OCI-LY3 (cell line): ENCODE results near the gene KCNS1.
A peak's percentile ranks its signal among the peaks of the same experiment; 100 is the strongest.

Experiments
- H2AFZ ChIP-seq: fragments of 200-600, 300-600 bp; shearing (Covaris generic); 2 replicates; pipeline ENCODE4 v1.6.0; 2014; ENCODE audit warnings: antibody characterized with exemption, low read depth, low read length
- H3K27ac ChIP-seq: fragments of 200-600, 300-600 bp; sonication (generic); 2 replicates; pipeline ENCODE4 v1.5.1; 2014; ENCODE audit warnings: mild to moderate bottlenecking, low read length, moderate library complexity, mixed read lengths
- H3K27me3 ChIP-seq: fragments of 200-600, 300-600 bp; sonication (generic); 2 replicates; pipeline ENCODE4 v1.6.1; 2014; ENCODE audit warnings: low read depth, low read length, mixed read lengths
- H3K36me3 ChIP-seq: fragments of 200-600, 300-600 bp; sonication (generic); replicated peaks from 2 replicates; pipeline ENCODE3; 2014; ENCODE audit warnings: low read depth, low read length, mixed read lengths
- H3K4me1 ChIP-seq: fragments of 300-600, 200-600 bp; sonication (generic); 2 replicates; pipeline ENCODE4 v1.6.1; 2014; ENCODE audit warnings: low read length, mixed read lengths
- H3K4me2 ChIP-seq: fragments of 200-600, 300-600 bp; sonication (generic); 2 replicates; pipeline ENCODE4 v1.6.1; 2014; ENCODE audit warnings: low read length, mixed read lengths
- H3K4me3 ChIP-seq: fragments of 300-600, 200-600 bp; sonication (generic); 2 replicates; pipeline ENCODE4 v1.5.1; 2014; ENCODE audit warnings: antibody characterized with exemption, mild to moderate bottlenecking, low read length, moderate library complexity
- H3K79me2 ChIP-seq: fragments of 300-600, 200-600 bp; shearing (Covaris generic); 2 replicates; pipeline ENCODE4 v1.6.1; 2014; ENCODE audit warnings: mild to moderate bottlenecking, low read length, mixed read lengths
- H3K9ac ChIP-seq: fragments of 300-600, 200-600 bp; shearing (Covaris generic); 2 replicates; pipeline ENCODE4 v1.6.0; 2014; ENCODE audit warnings: mild to moderate bottlenecking, low read length, moderate library complexity
- H3K9me3 ChIP-seq: fragments of 200-600, 300-600 bp; shearing (Covaris generic); 2 replicates; pipeline ENCODE4 v1.6.1; 2014; ENCODE audit warnings: low read length, mixed read lengths; ENCODE audit not compliant: insufficient read depth
- H4K20me1 ChIP-seq: fragments of 200-600, 300-600 bp; sonication (generic); 2 replicates; pipeline ENCODE4 v1.6.1; 2016; ENCODE audit warnings: low read length, mixed read lengths; ENCODE audit not compliant: insufficient read depth
- CTCF ChIP-seq: fragments of 200-600, 300-600 bp; sonication (generic); IDR thresholded peaks from 2 replicates; pipeline ENCODE4 v1.5.1; 2014; ENCODE audit warnings: antibody characterized with exemption, low read length, low read depth
- EZH2phosphoT487 ChIP-seq: fragments of 200-600 bp; shearing (Covaris generic); IDR thresholded peaks from 2 replicates; pipeline ENCODE4 v1.6.1; 2018; ENCODE audit warnings: antibody characterized with exemption, mixed run types, low read depth

The KCNS1 gene

GRCh38 chr20:45096781-45097180 lies 4.1 kb downstream of the KCNS1 start:
- Histone ChIP-seq H3K79me2 (no peaks in the 10 kb centered on the region), H3K9ac (no peak overlapping the region), H3K27me3 (no peaks in the 10 kb centered on the region), H3K27ac (no peak overlapping the region), H3K9me3 (no peaks in the 10 kb centered on the region), H4K20me1 (peaks cover 22% of the 10 kb centered on the region; the same call in 1 of the 2 replicates), H3K4me3 (no peak overlapping the region), H3K4me2 (no peak overlapping the region), H3K4me1 (no peaks in the 10 kb centered on the region), H2AFZ (no peak overlapping the region), H3K36me3 (peaks cover 43% of the 10 kb centered on the region)
- no peak for TF ChIP-seq CTCF
- no peak for TF ChIP-seq EZH2phosphoT487

GRCh38 chr20:45095805-45096238 lies 5.1 kb downstream of the KCNS1 start:
- H3K27ac ChIP-seq: no peak overlapping the region
- H3K79me2 ChIP-seq: no peaks in the 10 kb centered on the region
- H3K4me1 ChIP-seq: no peaks in the 10 kb centered on the region
- H2AFZ ChIP-seq: no peak overlapping the region
- no peak overlapping the region for H3K4me2 ChIP-seq
- no peaks in the 10 kb centered on the region for H3K27me3 ChIP-seq
- H3K9ac ChIP-seq: no peak overlapping the region
- H3K9me3 ChIP-seq: no peaks in the 10 kb centered on the region
- TF ChIP-seq CTCF (peak; percentile 86), EZH2phosphoT487 (no peak)
- H3K36me3 ChIP-seq: peaks cover 52% of the 10 kb centered on the region
- peaks cover 26% of the 10 kb centered on the region; the same call in 1 of the 2 replicates for H4K20me1 ChIP-seq
- H3K4me3 ChIP-seq: no peak overlapping the region

- Histone ChIP-seq H3K4me3 (no peak overlapping the region), H3K4me1 (no peaks in the 10 kb centered on the region), H3K9ac (no peak overlapping the region), H3K27me3 (no peaks in the 10 kb centered on the region), H3K79me2 (no peaks in the 10 kb centered on the region), H3K4me2 (no peak overlapping the region), H3K27ac (no peak overlapping the region), H2AFZ (no peak overlapping the region), H4K20me1 (peaks cover 26% of the 10 kb centered on the region; the same call in 1 of the 2 replicates), H3K9me3 (no peaks in the 10 kb centered on the region), H3K36me3 (peaks cover 60% of the 10 kb centered on the region)
- TF ChIP-seq EZH2phosphoT487 (no peak), CTCF (no peak)
Measured at GRCh38 chr20:45094864-45095574, 5.9 kb downstream of the KCNS1 start.

- Histone ChIP-seq H3K27me3 (no peaks in the 10 kb centered on the region), H3K9ac (no peak overlapping the region), H3K79me2 (no peaks in the 10 kb centered on the region), H3K36me3 (peaks cover 68% of the 10 kb centered on the region), H3K4me2 (no peak overlapping the region), H3K4me3 (no peak overlapping the region), H2AFZ (no peak overlapping the region), H4K20me1 (peaks cover 27% of the 10 kb centered on the region; the same call in 1 of the 2 replicates), H3K27ac (no peak overlapping the region), H3K4me1 (no peaks in the 10 kb centered on the region), H3K9me3 (no peaks in the 10 kb centered on the region)
- TF ChIP-seq EZH2phosphoT487 (no peak), CTCF (no peak)
Measured at GRCh38 chr20:45094201-45094600, 6.7 kb downstream of the KCNS1 start.
